PC-9 (cell line): Measurements from ENCODE around the gene IGF2BP2.

Source experiments
- CTCF ChIP-seq: fragments of 200-600 bp; sonication (generic); conservative IDR thresholded peaks from 2 replicates; pipeline ENCODE4 v1.6.1; 2017; ENCODE audit warnings: mixed run types, antibody characterized with exemption, mild to moderate bottlenecking, moderate library complexity
- EZH2 ChIP-seq: fragments of 200-600 bp; sonication (generic); IDR thresholded peaks from 2 replicates; pipeline ENCODE4 v1.8.0; 2017; ENCODE audit warnings: antibody characterized with exemption, low read depth

GRCh38 chr3:185767002-185767688 is 57.7 kb downstream of the IGF2BP2 start:
- no peak for TF ChIP-seq CTCF
- TF ChIP-seq EZH2, result no peak
